ENCODE results near the gene HSD17B14. TPM values are rescaled to one million over a fixed set of nuclear protein-coding genes. Genes with fewer than 3 reads are reported as not detected.

Gene HSD17B14
- total and polyA plus RNA-seq, 9 of the 15 experiments (the other 6 are each of a cell fraction or from before 2014, with no cell fraction given), result 0.16 TPM; not detected in 8

DNA sequence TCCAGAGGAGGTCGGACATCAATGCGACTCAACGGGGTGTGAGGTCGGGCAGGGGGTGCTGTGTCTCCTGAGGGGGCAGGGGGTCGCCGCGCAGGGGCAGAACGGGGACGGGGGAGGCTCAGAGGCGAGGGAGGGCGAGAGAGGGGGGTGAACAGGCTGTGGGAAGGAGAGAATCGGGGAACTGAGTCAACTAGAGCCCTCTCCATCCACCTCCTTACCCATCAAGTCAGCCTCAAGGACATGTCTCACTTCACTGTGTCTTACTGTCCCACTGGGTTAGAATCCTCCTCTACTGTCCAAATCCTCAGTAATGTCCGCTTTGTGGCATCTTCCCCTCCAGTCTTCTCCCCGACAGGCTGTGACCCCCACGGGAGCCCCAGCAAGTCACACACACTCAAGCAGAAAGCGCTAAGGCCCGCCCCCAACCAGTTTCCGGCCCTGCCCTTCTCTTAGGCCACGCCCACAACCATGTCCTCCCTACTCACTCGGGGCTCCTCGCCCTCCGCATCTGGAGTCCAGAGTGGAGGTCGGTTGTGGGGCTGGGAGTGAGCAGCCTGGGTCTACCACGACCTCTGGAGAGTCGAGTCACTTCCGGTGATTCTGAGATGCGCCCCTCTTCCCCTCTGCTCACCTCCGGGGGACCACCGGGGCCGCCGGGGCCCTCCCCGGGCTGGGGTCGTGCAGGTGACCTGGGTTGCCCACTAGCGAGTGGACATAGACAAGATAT is 22.9 kb upstream of the HSD17B14 start (continued):
- peak in 2 of 3 experiments; percentile 59 to 69 for TF ChIP-seq YY1 (IDR thresholded peaks at IDR 0.05; ENCODE audit: borderline replicate concordance in 1 of 3, control insufficient read depth in 1 of 3, extremely low read depth in 1 of 3, insufficient read depth in 3 of 3, insufficient read length in 1 of 3, insufficient replicate concordance in 2 of 3, low read depth in 1 of 3, low read length in 2 of 3)
- peak; percentile 64 for TF ChIP-seq TAF1 (IDR thresholded peaks at IDR 0.05; ENCODE audit: control insufficient read depth, extremely low read depth, insufficient read depth, low read length, severe bottlenecking)
- TF ChIP-seq RBBP5 (IDR thresholded peaks at IDR 0.05; ENCODE audit: borderline replicate concordance, insufficient read depth, low read length, poor library complexity, severe bottlenecking), result peak; percentile 13
- peak; percentile 62 for TF ChIP-seq TBP (optimal IDR thresholded peaks at IDR 0.05; ENCODE audit: low read depth, low read length)
- TF ChIP-seq GTF2E2 (tag; IDR thresholded peaks at IDR 0.05), result 0 out of 2 replicates have a peak, but pooled peaks have one; percentile 55
- TF ChIP-seq, protein P1, sequence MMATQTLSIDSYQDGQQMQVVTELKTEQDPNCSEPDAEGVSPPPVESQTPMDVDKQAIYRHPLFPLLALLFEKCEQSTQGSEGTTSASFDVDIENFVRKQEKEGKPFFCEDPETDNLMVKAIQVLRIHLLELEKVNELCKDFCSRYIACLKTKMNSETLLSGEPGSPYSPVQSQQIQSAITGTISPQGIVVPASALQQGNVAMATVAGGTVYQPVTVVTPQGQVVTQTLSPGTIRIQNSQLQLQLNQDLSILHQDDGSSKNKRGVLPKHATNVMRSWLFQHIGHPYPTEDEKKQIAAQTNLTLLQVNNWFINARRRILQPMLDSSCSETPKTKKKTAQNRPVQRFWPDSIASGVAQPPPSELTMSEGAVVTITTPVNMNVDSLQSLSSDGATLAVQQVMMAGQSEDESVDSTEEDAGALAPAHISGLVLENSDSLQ (IDR thresholded peaks at IDR 0.05), result 0 out of 2 replicates have a peak, but pooled peaks have one; percentile 7
- 0 out of 2 replicates have a peak, but pooled peaks have one; percentile 13 for TF ChIP-seq CXXC5 (CRISPR knock-in tag; IDR thresholded peaks at IDR 0.05)
- 0 out of 2 replicates have a peak, but pooled peaks have one; percentile 41 for TF ChIP-seq ZNF12 (CRISPR knock-in tag; IDR thresholded peaks at IDR 0.05)
- peak; percentile 38; the same call in 1 of the 2 replicates for TF ChIP-seq POLR2AphosphoS5 (IDR thresholded peaks at IDR 0.05; ENCODE audit: control insufficient read depth, insufficient read depth, low read depth, low read length)
- TF ChIP-seq POLR2A (conservative IDR thresholded peaks at IDR 0.05), result peak; percentile 79
- TF ChIP-seq, protein P2, sequence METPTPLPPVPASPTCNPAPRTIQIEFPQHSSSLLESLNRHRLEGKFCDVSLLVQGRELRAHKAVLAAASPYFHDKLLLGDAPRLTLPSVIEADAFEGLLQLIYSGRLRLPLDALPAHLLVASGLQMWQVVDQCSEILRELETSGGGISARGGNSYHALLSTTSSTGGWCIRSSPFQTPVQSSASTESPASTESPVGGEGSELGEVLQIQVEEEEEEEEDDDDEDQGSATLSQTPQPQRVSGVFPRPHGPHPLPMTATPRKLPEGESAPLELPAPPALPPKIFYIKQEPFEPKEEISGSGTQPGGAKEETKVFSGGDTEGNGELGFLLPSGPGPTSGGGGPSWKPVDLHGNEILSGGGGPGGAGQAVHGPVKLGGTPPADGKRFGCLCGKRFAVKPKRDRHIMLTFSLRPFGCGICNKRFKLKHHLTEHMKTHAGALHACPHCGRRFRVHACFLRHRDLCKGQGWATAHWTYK (CRISPR knock-in tag; IDR thresholded peaks at IDR 0.05), result no peak
- TF ChIP-seq KLF16 (IDR thresholded peaks at IDR 0.05), result no peak
- no peak for TF ChIP-seq SMARCB1 (IDR thresholded peaks at IDR 0.05; ENCODE audit: insufficient read length, low read depth)
- no peak for TF ChIP-seq SREBF1 (IDR thresholded peaks at IDR 0.05; ENCODE audit: borderline replicate concordance, low read depth, low read length)
- TF ChIP-seq PHF8 (IDR thresholded peaks at IDR 0.05; ENCODE audit: borderline replicate concordance, low read length), result peak; percentile 44; the same call in 1 of the 2 replicates
- TF ChIP-seq, protein P3, sequence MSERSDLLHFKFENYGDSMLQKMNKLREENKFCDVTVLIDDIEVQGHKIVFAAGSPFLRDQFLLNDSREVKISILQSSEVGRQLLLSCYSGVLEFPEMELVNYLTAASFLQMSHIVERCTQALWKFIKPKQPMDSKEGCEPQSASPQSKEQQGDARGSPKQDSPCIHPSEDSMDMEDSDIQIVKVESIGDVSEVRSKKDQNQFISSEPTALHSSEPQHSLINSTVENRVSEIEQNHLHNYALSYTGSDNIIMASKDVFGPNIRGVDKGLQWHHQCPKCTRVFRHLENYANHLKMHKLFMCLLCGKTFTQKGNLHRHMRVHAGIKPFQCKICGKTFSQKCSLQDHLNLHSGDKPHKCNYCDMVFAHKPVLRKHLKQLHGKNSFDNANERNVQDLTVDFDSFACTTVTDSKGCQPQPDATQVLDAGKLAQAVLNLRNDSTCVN (CRISPR knock-in tag; IDR thresholded peaks at IDR 0.05), result 0 out of 2 replicates have a peak, but pooled peaks have one; percentile 53
- TF ChIP-seq HMGN3 (IDR thresholded peaks at IDR 0.05; ENCODE audit: borderline replicate concordance, extremely low read depth, insufficient read length, low read depth, low read length), result no peak

All from K562 (cell line).